HG03139 (cell line): ENCODE data around the gene KLHL22.
"Not testable (repeated sequence)": the region's sequence is repeated elsewhere in the genome, so short reads cannot be mapped to it uniquely, and the experiment has no call there.

Experiments used
- ATAC-seq: cut with Tn5 transposase; IDR thresholded peaks from one replicate; pipeline ENCODE4 v1.9.1; 2021; ENCODE audit not compliant: unreplicated experiment

The KLHL22 gene

DNA sequence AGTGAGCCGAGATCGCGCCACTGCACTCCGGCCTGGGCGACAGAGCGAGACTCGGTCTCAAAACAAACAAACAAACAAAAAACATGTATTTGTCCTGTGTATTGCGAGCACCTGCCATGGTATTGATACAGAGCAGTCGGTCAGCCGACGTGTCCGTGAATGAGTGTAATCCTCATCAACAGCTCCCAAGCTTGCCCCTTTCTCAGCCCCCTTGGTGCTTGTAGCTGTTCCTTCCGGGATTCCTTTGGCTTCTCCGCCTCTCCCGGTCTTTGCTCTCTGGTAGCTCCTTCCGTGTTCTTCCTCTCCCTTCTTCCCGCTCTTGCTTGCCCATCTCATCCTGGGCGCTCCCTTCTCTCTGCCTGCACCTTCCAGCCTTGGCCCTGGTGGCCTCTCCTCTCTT is 90.7 kb downstream of the KLHL22 start:
- ATAC-seq, result no peak

DNA sequence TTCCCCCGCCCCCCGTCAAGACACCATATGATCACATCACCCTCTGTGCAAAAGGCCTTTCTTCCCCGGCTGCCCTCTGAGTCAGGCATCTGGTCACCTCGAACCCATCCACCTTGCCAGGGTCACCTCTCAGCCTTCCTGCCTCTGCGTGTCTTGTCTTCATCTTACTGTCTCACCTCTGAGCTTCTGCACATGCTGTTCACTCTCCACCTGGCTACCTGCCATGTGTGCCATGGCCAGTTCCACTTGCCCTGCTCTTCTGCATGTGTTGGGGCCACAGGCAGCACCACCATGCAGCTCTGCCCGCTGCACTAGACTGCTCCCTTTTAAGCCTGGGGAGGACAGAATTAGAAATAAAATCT is 91.8 kb downstream of the KLHL22 start:
- no peak for ATAC-seq

DNA sequence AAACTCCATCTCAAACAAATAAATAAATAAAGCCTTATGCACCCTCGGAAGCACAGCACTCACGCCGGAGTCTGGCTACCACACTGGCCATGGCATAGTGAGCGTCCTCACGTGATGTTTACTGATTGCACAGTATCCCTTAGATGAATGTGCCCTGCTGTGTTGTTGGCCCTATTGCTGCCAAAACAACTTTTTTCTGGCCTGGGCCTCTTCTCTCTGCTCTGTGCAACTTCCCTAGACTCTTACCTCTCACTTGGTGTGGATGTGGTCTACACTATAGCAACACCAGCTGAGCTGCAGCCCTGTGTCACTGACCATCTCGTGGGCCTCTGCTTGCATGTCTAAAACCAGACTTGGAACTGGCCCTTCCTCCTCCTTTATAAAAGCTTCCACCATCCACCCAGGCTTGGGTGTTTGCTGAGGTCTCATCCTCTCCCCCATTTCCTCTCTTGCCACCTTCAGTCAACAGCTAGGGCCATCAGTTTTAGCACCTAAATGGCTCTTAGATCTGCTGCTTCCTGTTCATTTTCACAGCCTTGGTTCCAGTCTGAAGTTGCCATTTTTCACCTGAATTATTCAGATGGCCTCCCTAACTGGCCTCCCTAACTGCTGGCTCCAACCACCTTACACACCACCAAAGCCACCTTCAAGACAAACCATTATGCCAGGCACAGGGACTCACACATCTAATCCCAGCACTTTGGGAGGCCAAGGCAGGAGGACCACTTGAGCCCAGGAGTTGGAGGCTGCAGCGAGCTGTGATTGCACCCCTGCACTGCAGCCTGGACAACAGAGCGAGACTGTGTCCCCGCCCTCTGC is 92.4 kb downstream of the KLHL22 start:
- no peak for ATAC-seq

DNA sequence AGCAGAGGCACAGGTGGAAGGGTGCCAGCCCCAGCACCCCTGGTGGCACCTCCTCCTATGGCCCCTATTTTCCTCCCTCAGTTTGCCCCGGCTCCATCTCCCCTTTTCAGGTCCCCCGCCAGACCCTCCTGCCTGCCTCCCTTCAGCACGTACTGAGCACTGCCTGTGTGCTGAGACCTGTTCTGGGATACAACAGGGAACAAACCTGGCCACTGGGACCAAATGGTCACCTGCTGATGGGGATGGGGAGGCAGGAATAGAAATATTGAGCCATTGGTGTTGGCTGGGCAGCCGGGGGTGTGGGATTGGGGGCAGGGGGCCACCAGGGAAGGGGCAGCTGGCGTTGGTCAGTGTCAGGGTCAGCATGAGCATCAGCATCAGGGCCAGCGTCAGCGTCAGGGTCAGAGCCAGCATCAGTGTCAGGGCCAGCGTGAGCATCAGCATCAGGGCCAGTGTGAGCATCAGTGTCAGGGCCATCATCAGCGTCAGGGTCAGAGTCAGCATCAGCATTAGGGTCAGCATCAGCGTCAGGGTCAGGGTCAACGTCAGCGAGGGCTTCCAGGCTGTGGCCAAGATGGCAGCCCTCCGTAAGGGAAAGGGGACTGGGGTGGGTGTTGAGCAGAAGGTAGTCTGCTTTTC is 94.1 kb downstream of the KLHL22 start:
- ATAC-seq, result no peak

DNA sequence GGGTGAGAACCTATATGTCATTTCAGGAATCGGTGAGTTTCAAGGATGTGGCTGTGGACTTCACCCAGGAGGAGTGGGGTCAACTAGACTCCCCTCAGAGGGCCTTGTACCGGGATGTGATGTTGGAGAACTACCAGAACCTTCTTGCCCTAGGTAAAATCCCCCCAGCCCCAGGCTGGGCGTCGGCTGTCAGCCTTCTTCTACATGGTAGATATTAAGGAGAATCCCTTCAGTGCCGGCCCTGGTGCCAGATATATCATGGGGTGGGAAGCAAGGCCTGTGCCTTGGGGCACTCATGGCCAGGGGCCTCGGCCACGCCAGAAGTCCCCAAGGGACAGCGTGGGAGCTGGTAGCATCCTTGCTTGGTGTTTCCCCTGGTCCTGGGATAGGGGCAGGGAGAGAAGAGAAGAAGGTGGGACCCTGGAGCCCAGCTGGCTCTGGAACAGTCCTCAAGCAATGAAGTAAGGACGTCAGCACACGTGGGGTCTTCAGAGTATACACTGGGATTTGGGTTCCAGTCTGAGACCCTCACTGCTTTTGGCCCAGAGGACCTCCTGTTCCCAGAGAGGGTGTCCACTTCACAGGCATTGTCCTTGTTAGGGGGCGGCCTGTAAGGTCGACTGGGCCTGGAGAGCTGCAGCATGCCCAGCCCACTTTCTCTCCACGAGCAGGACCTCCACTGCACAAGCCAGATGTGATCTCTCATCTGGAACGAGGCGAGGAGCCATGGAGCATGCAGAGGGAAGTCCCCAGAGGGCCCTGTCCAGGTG is 94.8 kb downstream of the KLHL22 start:
- no peak for ATAC-seq

DNA sequence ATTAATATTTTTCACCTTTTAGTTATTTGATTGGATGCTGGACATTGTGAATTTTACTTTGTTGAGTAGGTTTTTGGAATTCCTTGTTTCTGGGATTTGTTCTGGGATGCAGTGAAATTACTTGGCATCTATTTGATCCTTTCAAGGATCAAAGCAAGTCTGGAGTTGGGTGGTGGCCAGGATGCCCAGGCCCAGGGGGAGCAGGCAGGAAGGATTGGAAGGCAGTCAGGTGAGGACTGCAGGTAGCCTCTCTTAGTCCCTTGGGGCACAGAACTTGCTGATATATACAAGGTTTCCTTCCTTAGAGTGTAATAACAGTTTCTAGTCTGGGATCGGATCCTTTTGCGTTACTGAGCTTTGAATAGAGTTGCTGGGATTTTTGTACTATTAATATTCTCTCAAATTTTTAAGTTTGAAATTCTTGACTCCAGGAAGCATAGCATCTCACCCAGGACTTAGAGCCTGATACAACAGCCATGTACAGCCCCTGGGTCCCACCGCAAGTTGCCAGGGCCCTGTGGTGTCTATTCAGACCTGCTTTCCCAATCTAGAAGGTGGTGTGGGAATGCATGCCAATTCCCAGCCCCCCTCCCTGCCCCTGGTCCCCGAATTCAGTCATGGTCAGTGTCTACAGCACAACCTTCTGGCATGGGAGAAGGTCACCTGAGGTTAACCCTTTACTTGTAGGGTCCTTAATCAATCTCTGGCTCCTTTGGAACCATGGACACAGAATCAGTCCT is 95.6 kb downstream of the KLHL22 start:
- no peak for ATAC-seq

DNA sequence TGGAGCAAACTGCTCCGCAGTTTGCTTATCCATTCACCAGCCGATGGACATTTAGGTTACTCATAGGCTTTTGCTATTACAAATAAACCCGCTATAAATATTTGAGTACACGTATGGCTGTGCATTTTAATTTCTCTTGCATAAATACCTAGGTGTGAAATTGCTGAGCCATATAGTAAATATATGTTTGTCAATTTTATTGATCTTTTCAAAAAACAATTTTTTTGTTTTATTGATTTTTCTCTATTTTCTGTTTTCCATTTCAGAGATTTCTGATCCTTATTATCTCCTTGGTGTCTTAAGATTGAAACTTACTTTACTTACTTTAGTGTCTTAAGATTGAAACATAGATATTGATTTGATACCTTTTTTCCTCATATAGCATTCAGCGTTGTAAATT is 97.2 kb downstream of the KLHL22 start:
- ATAC-seq, result no peak

DNA sequence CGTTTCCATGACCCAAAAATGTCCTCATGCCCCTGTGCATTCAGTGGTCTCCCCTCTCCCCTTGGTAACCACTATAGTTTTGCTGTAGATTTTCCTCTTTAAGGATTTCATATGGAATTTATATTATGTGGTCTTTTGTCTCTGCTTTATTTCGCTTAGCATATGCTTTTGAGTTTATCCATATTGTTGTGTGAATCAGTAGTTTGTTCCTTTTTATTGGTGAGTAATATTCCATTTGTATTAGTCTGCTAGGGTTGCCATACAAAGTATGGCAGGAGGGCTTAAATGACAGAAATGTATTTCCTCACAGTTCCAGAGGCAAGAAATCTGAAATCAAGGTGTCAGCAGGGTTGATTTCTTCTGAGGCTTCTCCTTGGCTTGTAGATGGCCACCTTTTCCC is 98.1 kb downstream of the KLHL22 start:
- ATAC-seq, result no peak

DNA sequence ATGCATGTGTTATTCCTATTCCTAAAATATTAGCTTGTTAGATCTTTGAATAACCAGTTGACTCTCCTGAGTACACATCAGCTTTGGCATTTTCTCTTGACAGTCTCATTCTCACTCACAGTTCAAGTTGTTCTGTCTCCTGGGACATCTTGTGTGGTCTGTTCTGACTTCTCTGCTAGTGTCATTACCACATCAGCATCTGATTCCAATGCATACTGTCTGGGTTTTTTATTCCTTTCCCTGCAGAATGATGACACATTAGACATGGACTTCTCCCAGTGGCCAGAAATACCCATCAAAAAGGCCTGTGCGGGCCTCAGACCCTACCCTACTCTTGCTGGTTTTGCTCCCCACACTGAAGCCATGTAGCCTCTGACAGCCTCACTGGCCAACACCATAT is 99.0 kb downstream of the KLHL22 start:
- ATAC-seq, result no peak

DNA sequence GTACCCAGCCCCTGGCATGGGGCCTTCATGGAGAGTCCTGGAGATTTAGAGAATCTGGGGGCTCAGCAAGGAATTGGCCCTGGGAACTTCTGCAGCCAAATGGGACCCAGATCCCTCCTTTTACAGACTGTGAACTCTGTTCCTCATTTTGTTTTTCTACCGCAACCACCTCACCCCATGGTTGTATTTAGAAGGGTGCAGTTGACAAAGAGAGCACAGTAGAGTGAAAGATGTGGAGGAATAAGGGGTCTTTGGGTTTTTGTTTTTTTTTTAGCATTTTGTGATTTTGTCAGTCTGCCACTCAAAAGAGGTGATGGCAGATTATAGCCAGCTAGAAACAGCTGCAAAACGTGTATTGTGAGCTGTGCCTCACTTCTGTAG is 99.7 kb downstream of the KLHL22 start:
- ATAC-seq, result no peak

DNA sequence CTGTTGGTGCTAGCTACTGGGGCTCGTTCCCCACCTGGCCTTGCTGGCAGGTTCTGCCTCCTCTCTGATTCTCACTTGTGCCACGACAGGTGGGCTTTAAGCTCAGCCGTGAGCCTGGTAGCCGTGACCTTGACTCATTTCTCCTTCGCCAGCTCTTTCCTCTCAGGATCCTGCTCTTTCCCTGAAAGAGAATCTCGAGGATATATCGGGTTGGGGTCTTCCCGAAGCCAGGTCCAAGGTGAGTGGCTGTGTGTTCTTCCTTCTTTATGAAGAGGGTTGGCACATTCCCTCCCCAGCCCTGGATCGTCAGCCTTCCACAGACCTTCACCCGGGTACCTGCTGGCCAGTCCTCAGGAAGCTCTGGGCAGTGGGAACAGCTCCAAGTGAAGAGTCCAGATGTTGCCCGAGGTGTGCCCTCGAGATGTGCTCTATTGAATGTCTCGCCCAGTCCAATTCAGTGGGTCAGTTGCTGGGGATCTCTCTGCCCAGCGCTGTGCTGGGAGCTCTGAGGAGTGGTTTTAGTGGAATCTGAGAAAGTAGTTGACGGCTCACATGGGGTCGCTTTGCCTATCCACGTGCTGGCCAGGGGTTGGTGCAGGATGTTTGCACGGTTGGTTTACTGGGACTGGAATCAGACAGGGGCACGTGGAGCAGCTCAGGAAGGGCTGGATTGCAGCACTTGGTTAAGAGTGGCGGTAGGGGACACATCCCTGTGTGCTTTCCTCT is 100.3 kb downstream of the KLHL22 start:
- ATAC-seq, result no peak

DNA sequence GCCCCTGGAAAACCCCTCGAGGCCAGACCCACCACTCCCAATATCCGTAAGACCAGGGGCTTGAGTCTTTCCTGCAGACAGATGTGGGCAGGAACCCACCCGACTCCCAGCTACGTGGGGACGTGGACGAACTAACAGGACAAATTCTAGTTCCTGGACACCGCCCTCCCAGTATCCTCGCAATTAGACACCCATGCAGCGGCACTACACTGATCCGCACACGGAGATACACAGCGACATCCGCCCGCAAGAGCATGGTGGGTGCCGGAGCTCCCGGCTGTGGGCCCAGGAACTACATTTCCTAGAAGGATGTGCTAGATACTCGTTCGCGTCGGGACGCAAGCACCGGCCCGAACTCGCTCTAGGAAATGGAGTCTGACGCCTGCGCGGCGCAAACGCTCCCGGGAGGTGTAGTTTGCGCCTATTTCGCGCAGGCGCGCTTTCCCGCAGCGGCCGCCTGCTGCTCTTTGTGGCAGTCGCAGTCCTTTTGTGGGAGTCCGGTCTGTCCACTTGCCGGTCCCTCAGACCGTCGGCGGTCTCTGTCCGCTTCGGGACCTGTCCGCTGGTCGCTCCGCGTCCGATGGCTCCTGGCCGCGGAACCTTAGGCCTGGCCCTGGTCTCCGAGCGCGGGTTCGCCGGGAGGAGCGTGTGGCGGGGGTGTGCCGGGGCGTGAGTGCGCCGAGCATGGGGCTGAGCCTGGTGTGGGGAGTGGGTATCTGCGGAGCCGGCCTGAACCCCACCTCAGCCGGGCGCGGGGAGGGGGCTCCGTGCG is 101.7 kb downstream of the KLHL22 start, which contains the start of gene ZNF74:
TSS of gene ZNF74 (plus strand) at position 447 of the 772 bp plus-strand sequence. CDS start 478 bp downstream, outside the sequence.
- no peak for ATAC-seq

DNA sequence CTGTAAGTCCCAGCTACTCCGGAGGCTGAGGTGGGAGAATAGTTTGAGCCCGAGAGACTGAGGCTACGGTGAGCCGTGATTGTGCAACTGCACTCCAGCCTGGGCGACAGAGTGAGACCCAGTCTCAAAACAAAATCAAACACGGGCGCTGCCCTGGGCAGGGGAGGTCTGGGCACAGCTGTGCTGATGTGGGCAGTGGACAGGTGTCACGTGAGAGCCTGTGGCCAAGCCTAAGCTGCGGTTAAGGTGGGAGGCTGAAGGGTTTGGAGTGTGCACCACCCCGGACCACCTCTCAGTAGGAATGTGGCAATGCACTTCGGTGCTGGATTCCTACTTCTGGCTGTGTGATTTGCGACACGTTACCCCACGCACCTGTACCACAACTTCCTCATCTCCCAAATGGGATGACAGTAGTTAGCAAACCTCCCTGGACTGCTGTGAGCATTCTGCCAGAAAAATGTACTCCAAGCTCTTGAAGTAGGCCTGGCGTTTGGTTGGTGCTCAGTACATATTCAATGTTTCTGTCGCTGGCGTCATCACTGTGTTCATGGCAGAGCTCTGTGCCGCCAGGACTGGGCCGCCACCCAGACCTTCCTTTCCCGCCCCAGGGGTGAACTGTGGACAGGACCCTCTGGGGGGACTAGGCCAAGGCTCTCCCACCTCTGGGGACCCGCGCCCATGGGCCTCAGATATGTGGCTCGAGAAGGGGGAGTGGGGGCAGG is 102.5 kb downstream of the KLHL22 start:
- no peak for ATAC-seq

DNA sequence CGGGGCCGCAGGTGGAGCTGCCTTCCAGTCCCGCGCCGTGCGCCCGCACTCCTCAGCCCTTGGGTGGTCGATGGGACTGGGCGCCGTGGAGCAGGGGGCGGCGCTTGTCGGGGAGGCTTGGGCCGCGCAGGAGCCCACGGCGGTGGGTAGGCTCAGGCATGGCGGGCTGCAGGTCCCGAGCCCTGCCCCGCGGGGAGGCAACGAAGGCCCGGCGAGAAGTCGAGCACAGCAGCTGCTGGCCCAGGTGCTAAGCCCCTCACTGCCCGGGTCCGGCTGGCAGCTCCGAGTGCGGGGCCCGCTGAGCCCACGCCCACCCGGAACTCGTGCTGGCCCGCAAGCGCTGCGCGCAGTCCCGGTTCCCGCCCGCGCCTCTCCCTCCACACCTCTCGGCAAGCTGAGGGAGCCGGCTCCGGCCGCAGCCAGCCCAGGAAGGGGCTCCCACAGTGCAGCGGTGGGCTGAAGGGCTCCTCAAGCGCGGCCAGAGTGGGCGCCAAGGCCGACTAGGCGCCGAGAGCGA is 103.2 kb downstream of the KLHL22 start:
- ATAC-seq, result not testable (repeated sequence)
